GM15510 (cell line): ENCODE measurements around the gene TPMT.

ENCODE experiments used
- POLR2A ChIP-seq: IDR thresholded peaks from 3 replicates; pipeline ENCODE4 v1.6.1; 2011; ENCODE audit warnings: borderline replicate concordance; ENCODE audit not compliant: insufficient read length; ENCODE audit errors: extremely low read depth

The TPMT gene

DNA sequence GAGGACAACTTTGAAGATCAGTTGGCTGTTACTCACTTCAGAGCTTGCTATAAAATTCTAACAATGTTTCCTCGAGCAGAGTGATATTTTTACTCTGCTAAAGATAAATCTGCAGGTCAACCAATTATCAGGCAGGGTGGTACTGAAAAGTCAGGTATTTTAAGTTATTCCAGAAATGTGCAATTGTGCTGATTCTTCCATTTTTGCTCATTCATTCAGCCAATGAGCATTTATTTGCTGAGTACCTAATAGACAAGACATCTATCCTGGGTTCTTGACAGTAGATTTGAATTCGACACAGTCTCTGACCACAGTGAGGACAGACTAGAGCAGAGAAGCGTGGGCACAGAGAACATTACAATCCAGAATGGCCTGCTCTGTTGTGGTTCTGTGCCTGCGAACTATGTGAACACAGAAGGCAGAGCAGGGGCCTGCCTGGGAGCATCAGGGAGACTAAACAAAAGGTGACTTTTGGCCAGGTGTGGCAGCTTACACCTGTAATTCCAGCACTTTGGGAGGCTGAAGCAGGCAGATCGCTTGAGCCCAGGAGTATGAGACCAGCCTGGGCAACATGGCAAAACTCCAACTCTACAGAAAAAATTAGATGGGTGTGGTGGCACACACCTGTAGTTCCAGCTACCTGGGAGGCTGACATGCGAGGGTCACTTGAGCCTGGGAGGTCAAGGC is 14.8 kb downstream of the TPMT start:
- no peak for TF ChIP-seq POLR2A

DNA sequence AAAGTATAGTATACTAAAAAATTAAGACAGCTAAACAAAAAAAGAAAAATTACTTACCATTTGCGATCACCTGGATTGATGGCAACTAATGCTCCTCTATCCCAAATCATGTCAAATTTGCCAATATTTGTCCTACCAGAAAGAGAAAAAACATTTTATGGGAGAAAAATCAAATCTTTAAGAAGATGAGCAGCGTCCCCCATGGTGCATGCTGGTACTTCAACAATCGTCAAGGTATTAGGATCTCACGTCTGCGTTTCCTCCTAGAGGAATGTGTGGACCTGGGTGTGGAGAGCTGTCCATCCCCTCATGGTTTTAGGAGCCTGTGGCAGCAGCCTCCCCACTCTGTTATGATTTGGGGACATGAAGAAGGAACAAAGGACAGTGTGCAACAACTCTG is 16.0 kb downstream of the TPMT start:
- TF ChIP-seq POLR2A: no peak

DNA sequence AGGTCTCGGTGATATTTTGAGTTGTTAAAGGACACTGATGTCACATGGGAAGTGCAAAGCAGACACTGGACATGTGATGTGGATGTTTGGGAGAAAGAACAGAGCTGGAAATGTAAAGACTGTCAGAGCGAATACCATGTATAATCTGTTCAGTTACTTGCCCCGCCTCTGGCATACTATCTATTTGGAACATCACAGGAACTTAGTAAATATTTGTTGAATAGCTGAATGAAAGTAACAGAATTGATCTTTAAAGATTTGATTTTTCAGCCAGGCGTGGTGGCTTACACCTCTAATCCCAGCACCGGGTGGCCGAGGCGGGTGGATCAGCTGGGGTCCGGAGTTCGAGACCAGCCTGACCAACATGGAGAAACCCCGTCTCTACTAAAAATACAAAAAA is 18.6 kb downstream of the TPMT start:
- TF ChIP-seq POLR2A: no peak

DNA sequence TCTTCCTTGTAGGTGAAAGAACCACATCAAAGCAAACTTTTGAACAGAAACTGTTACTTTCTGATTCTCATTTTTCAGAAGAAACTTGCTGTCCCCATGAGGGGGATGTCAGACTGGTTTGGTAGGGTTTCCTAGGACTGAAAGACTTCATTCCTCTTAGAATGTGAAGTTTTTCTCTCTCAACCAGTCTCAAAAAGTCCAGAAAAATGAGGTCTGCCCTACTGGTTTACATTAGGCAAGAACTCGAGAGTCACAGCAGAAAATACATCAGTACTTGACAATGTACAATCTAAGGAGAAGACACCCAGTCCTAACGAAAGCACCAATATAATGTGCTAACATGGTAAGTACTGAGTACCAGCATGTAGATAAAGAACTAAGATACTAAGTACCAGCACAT is 19.7 kb downstream of the TPMT start:
- TF ChIP-seq POLR2A: no peak

DNA sequence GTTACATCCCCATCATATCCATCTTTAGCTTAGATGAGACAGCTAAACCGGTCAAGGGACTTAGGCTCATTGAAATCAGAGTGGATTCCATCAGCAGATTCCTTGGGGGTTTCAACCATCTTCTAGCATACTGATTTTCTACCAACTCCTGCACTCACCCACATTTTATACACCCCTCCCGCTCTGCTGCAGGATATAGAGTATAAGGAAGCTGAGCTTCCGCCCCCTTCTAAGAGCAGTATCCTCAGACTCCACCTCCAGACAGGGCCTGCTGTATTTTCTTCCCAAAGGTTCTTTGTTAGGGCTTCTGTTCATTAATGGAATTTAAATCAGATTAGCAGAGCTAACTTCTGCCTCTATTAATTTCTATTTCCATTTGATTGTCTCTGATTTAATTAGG is 22.5 kb downstream of the TPMT start:
- no peak for TF ChIP-seq POLR2A

DNA sequence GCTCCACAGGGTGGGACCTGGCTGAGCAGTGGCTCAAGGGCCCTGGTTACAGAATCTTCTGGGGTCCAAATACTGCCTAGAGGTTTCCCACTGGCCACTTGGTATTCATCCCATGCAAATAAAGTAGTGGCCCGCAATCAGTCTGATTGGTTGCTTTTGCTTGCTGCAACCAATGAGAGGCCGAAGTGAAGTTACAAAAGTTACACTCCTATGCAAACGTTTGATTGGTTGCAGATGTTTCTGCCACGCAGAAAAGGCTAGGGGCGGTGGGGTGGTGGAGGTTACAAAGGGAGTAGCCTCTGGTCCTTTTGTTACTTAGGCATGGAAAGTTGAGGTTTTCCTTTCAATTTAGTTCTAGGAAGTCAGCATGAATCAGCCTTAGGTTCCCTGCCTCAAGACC is 28.8 kb downstream of the TPMT start:
- no peak for TF ChIP-seq POLR2A

DNA sequence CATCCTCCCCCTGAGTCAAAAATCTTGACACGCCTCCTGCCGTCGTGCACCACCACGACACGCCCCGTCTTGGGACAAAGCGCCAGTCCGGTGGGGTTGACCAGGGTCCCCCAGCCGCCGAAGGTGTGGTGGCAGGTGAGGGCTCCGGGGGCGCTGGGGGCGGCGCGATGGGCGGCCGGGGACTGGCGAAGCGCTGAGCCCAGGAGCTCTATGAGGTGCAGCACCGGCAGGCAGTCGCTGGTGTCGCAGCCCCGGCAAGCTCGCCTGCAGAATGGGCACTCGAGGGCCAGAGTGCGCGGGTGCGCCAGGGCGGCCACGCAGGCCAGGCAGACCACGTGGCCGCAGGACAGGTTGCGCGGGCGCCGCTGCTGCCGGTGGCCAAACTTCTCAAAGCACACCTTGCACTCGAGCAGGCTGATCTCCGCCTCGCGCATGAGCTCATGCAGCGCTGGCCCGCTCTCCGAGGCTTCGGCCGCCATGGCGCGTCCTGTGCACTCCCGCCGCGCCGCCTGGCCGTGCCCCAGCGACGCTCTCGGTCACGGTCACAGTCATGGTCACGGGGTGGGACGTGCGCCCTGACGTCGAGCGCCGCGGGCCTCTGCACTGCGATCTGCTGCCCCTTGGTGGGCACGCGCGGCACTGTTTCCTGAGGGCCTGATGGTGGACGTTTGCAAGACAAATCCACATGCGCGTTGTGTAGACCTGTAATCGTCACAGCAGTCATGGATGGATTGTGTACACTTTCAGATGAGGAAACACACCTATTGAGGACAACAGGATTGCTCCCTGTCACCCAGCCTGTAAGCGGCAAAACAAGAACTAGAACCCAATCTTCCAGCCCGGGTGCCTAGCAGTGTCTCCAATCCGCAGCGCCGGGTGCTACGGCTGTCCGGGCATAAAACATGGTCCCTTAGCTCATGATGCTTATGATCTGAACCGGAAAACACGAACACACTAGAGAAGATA is 32.5 kb downstream of the TPMT start, which contains the start of gene NHLRC1:
NHLRC1 (minus strand) TSS at position 550 of the 966 bp plus-strand sequence; CDS start at position 479, 71 bp downstream.
- TF ChIP-seq POLR2A: peak; percentile 23

DNA sequence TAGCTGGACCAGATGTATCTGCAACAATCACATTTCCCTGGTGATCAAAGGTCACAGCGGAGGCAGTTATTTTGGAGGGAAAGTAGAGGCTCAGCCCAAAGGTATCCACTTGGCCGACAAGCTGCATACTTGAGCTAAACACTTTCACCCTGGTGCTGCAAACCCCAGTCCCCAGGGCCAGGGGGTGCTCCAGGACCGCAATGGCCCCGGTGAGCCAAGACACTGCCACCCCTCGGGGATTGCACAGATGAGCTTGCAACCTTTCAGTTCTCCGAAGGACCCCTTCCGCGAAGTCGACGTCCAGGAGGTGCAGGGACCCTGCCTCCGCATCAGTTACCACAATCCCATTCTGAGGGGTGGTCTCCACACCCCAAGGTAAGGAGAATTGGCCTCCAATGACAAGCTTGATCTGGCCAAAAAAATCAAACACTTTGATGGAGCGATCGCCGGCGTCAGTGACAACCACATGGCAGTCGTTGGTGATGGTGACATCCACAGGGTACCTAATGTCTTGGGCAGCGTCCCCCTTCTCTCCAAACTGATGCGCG is 33.2 kb downstream of the TPMT start:
- TF ChIP-seq POLR2A: no peak

DNA sequence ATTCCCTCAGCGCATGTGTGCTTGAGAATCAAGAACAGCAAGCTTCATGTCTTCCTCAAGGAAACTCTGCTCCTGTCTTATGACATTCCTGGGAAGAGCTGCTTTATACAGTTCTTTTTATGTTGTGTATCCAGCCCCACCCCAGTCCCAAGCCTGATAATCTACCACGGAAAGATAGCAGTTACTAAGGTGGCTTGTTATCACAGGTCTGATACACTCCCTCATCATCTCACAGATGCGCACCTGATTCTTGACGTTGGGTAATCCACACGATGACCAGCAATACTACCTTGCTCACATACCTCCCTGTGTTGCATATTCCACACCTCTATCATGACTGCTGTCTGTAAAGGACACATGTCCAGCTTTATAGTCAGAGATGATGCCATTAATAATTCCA is 35.6 kb downstream of the TPMT start:
- TF ChIP-seq POLR2A: no peak

DNA sequence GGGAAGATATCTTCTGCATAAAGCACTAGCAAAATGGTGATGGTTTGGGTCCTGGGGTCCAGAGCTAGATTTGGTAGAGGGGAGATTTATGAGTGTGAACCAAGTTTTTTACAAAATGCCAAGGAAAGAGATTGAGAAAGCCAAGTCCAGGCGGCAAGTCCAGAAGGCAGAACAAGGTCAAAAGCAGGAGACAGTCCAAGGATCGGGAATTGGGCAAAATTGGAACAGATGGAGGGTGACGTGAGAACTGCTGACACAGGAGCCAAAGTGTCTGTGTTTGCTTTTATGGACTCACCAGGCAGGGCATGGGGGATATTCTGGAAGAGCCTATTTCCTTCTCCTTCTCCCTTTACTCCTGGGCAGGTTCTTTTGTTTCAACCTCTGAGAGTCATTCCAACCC is 36.5 kb downstream of the TPMT start:
- TF ChIP-seq POLR2A: no peak

DNA sequence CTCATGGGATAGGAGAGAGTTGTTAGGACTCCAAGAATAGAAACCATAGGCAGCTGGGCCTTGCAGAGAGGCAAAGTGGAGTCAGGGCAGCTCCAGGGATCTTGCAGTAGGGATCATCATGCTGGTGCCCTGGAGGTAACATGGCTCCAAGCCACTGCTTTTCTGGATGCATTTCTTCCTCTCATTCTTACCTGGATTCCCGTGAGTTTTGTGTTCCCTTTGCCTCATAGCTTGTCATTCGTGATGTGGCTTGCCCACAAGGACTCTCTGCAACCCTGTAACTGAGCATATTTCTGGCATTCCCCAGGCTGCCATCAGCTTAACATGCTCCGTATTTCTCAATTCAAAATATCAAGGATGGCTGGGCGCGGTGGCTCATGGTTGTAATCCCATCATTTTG is 37.7 kb downstream of the TPMT start:
- no peak for TF ChIP-seq POLR2A

DNA sequence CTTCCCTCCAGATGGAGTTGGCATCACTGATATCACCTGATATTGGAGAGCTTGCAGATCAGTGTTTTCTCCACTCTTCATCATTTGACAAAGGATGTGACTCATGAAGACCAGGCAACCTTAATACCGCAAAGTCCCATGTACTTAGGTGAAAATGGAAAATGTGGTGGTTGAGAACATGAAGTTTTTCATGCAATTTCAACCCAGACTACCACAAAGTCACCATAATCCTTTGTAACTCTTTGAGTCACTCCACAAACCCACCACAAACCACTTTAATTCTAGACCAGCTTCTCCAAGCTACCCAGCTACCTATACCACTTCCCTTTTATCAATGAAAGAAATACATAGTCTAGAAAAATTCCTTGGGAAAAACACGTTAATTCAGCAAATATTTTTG is 39.5 kb downstream of the TPMT start:
- no peak for TF ChIP-seq POLR2A

DNA sequence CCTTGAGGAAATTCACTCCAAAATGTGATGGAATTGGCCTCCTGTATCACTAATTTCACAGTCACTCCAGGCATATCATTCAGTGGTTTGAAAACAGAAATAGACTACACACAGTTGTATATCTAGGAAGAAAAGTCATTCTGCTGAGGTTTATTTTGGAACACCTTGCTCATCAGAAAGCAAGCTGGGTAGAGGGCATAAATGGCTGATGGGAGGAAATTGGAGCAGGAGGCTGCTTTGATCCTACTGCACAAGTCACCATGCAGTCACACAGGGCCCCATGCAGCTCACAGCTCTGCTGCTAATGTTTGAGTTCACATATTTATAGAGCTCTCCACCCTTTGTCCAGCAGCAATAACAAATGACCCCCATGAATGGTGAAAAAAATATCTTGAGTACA is 44.7 kb downstream of the TPMT start:
- TF ChIP-seq POLR2A: no peak

DNA sequence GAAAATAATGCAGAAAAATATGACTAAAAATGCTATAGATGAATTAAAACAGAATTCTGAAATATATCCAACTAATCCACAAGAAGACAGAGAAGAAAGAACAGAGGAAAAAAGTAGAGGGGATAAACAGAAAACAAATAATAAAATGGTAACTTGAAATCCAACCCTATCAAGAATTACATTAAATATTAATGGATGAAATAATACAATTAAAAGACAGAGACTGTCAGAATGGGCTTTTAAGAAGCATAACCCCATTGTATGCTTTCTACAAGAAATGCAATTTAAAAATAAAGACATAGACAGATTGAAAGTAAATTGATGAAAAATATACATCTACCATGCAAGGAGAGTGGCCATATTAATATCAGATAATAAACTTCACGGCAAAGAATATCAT is 47.8 kb downstream of the TPMT start:
- TF ChIP-seq POLR2A: no peak

DNA sequence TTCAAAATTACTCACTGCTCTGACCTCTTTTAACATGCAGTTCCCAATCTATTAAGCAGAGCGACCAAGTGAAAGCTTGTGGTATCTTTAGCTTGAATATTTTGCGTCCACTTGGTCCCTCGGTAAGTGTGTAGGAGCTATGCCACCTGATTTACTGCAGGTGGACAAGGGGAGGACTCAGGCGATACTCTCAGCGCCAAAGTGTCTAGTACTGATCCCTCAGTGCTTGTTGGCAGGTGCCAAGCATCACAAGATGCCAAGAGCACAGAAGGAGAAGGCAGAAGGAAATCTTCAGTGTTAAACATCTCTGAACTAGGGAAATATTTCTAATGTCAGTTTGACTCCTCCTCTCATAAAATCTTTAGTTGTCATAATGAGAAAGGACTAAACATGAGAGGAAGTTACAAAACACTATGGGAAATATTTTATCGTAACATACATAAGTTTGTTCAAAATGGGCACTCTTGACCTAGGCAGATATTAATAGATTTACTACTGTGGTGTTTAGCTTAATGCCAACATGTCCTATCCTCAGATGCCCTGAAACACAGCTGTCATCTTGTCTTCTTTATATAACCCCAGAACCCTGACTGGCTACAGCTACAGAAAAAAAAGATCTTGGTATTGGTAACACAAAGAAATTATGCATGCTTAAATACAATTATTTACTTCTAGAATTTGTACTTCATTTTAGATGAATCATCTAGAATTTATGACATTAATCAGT is 51.9 kb downstream of the TPMT start:
- no peak for TF ChIP-seq POLR2A
